Measurements from ENCODE around the gene MYH7B. TPM values are rescaled to one million over a fixed set of nuclear protein-coding genes. Genes with fewer than 3 reads are reported as not detected.

The MYH7B gene
- total and polyA plus RNA-seq, 2 donors (not counting 3 experiments of a cell fraction or from before 2014, with no cell fraction given) = 0.03 TPM; not detected in 1

- no peaks in the 10 kb centered on the region for H3K27me3 ChIP-seq (ENCODE audit: control insufficient read depth in 2 of 2, insufficient read depth in 2 of 2, low read length in 2 of 2)
- H3K9ac ChIP-seq (replicated peaks; ENCODE audit: extremely low read depth, insufficient read depth, low read length) = no peak overlapping the region
- H3K9me3 ChIP-seq (replicated peaks; ENCODE audit: control insufficient read depth, insufficient read depth, low read length) = no peaks in the 10 kb centered on the region
- no peaks in the 10 kb centered on the region for H4K20me1 ChIP-seq (replicated peaks; ENCODE audit: control insufficient read depth, extremely low read depth, insufficient read depth, low read length)
- CTCF ChIA-PET = interaction anchor here (1.0 to 2.1 kb wide), 4 partner anchors 14 to 95 kb away, joined by 3 to 8 read pairs (median 6); partner anchors contain the start of gene MYH7B
- H3K36me3 ChIP-seq (ENCODE audit: control insufficient read depth in 2 of 2, extremely low read depth in 1 of 2, insufficient read depth in 2 of 2, low read length in 2 of 2) = no peaks in the 10 kb centered on the region
- H3K27ac ChIP-seq (ENCODE audit: insufficient read depth, low read depth, low read length) = no peak overlapping the region
- intact Hi-C loops (cut with micrococcal nuclease) = no loop called here
- TF ChIP-seq GATA2 (IDR thresholded peaks at IDR 0.05; ENCODE audit: insufficient read depth, insufficient read length, low read depth, low read length) (no peak), MAX (IDR thresholded peaks at IDR 0.05; ENCODE audit: insufficient read depth, insufficient read length) (no peak), EZH2 (IDR thresholded peaks at IDR 0.05; ENCODE audit: borderline replicate concordance, low read depth, low read length, severe bottlenecking) (no peak), CTCF (IDR thresholded peaks at IDR 0.05; ENCODE audit: extremely low read depth in 1 of 2, insufficient read depth in 1 of 2, low read depth in 1 of 2, low read length in 2 of 2) (no peak)
- H3K4me3 ChIP-seq (replicated peaks in 1 of 3; ENCODE audit: insufficient read depth in 1 of 3, low read depth in 1 of 3, low read length in 3 of 3) = no peak overlapping the region
- dilution Hi-C loops (cut with MboI; ENCODE audit: extremely low pct_ligation_motif_present, low sequenced_read_pairs) = no loop called here
- FAIRE-seq (no peak), DNase-seq (ENCODE audit: low read depth, low spot score) (no peak)
- POLR2A ChIA-PET = no interaction called here
- no peaks in the 10 kb centered on the region for H3K4me1 ChIP-seq (ENCODE audit: control insufficient read depth, extremely low read depth, insufficient read depth, low read length)
- no peaks in the 10 kb centered on the region for H3K79me2 ChIP-seq (ENCODE audit: control insufficient read depth, insufficient read depth, low read length)
- no peaks in the 10 kb centered on the region for H3K9me1 ChIP-seq (replicated peaks; ENCODE audit: control insufficient read depth, extremely low read depth, insufficient read depth, low read length)
- H2AFZ ChIP-seq (ENCODE audit: low read depth, low read length) = no peak overlapping the region
- BruUV-seq (replicated peaks) = no TSS peak
- no peak overlapping the region for H3K4me2 ChIP-seq (ENCODE audit: insufficient read depth, low read length)
Measured at GRCh38 chr20:34970193-34970840, 14.6 kb downstream of the MYH7B start.
